DND-41 (cell line): ENCODE data around the gene TBXAS1.

Experiments
- ATAC-seq: fragments of 200-7000 bp; cut with Tn5 transposase; 3 replicates; pipeline ENCODE4 v1.9.1; 2021; ENCODE audit warnings: low read depth; ENCODE audit not compliant: insufficient read depth
- DNase-seq: peaks from one replicate; pipeline ENCODE4 v3.0.0-alpha.2; 2020
- H2AFZ ChIP-seq: 2 replicates; pipeline ENCODE4 v1.6.0; 2012; ENCODE audit warnings: low read depth, low read length
- H3K27ac ChIP-seq: 2 replicates; pipeline ENCODE4 v1.5.1; 2012; ENCODE audit warnings: low read length, inconsistent platforms
- H3K27me3 ChIP-seq: fragments of 200-600 bp; sonication (generic); 2 replicates; pipeline ENCODE4 v1.6.0; 2012; ENCODE audit warnings: low read length, mild to moderate bottlenecking, inconsistent platforms; ENCODE audit not compliant: insufficient read depth, poor library complexity
- H3K36me3 ChIP-seq: 2 replicates; pipeline ENCODE4 v1.5.1; 2012; ENCODE audit warnings: low read length, inconsistent platforms; ENCODE audit not compliant: insufficient read depth
- H3K4me1 ChIP-seq: 2 replicates; pipeline ENCODE4 v1.5.1; 2012; ENCODE audit warnings: mild to moderate bottlenecking, low read length; ENCODE audit not compliant: insufficient read depth
- H3K4me2 ChIP-seq: 2 replicates; pipeline ENCODE4 v1.6.0; 2012; ENCODE audit warnings: mild to moderate bottlenecking, moderate library complexity, low read length, inconsistent platforms; ENCODE audit not compliant: insufficient read depth
- H3K4me3 ChIP-seq, 2 experiments: fragments of 200-600 bp in 1 of 2; shearing (Covaris generic) in 1 of 2; 2 replicates each; pipeline ENCODE4 v1.5.1; 2012 to 2016; ENCODE audit warnings: inconsistent platforms in 2 of 2, low read length in 2 of 2, mild to moderate bottlenecking in 2 of 2, low read depth in 1 of 2, moderate library complexity in 1 of 2
- H3K79me2 ChIP-seq: 2 replicates; pipeline ENCODE4 v1.6.0; 2012; ENCODE audit warnings: low read length, inconsistent platforms; ENCODE audit not compliant: insufficient read depth
- H3K9ac ChIP-seq: 2 replicates; pipeline ENCODE4 v1.6.0; 2012; ENCODE audit warnings: low read depth, mild to moderate bottlenecking, inconsistent platforms, low read length, moderate library complexity
- H3K9me3 ChIP-seq: 2 replicates; pipeline ENCODE4 v1.5.1; 2012; ENCODE audit warnings: low read length, moderate library complexity, mild to moderate bottlenecking, inconsistent platforms; ENCODE audit not compliant: insufficient read depth, severe bottlenecking
- H4K20me1 ChIP-seq: 2 replicates; pipeline ENCODE4 v1.6.0; 2012; ENCODE audit warnings: low read length; ENCODE audit not compliant: insufficient read depth
- EZH2 ChIP-seq: IDR thresholded peaks from 3 replicates; pipeline ENCODE4 v1.6.1; 2012; ENCODE audit warnings: borderline replicate concordance, low read depth, mild to moderate bottlenecking, moderate library complexity, low read length, inconsistent platforms; ENCODE audit not compliant: severe bottlenecking
- TF ChIP-seq, protein P1 (sequence below): IDR thresholded peaks from 2 replicates; pipeline ENCODE4 v1.5.1; 2012; ENCODE audit warnings: borderline replicate concordance, low read length, moderate library complexity, mild to moderate bottlenecking; ENCODE audit not compliant: poor library complexity, severe bottlenecking; ENCODE audit errors: extremely low read depth

TBXAS1 gene

DNA sequence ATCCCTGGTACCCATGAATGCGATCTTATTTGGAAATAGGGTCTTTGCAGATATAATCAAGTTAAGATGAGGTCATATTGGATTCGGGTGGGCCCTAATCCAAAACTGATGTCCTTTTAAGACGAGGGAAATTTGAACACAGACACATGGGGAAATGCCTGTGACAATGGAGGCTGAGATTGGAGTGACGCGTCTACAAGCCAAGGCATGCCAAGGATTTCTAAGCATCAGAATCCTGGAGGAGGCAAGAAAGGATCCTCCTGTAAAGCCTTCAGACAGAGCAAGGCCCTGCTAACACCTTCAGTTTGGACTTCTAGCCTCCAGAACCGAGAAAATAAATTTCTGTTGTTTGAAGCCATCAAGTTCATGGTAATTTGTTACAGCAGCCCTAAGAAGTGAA lies 215.2 kb downstream of the TBXAS1 start:
- Histone ChIP-seq H3K9ac (no peak overlapping the region), H3K27ac (no peak overlapping the region), H4K20me1 (0 out of 2 replicates have a peak, but pooled peaks cover 6% of the 10 kb centered on the region), H3K36me3 (peaks cover 72% of the 10 kb centered on the region), H3K79me2 (no peaks in the 10 kb centered on the region), H3K4me2 (no peak overlapping the region), H3K27me3 (no peaks in the 10 kb centered on the region), H2AFZ (no peak overlapping the region), H3K4me1 (no peaks in the 10 kb centered on the region), H3K9me3 (no peaks in the 10 kb centered on the region), H3K4me3 (no peak overlapping the region)
- DNase-seq (no peak), ATAC-seq (no peak)
- TF ChIP-seq EZH2 = no peak
- TF ChIP-seq, protein P1, sequence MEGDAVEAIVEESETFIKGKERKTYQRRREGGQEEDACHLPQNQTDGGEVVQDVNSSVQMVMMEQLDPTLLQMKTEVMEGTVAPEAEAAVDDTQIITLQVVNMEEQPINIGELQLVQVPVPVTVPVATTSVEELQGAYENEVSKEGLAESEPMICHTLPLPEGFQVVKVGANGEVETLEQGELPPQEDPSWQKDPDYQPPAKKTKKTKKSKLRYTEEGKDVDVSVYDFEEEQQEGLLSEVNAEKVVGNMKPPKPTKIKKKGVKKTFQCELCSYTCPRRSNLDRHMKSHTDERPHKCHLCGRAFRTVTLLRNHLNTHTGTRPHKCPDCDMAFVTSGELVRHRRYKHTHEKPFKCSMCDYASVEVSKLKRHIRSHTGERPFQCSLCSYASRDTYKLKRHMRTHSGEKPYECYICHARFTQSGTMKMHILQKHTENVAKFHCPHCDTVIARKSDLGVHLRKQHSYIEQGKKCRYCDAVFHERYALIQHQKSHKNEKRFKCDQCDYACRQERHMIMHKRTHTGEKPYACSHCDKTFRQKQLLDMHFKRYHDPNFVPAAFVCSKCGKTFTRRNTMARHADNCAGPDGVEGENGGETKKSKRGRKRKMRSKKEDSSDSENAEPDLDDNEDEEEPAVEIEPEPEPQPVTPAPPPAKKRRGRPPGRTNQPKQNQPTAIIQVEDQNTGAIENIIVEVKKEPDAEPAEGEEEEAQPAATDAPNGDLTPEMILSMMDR = no peak

DNA sequence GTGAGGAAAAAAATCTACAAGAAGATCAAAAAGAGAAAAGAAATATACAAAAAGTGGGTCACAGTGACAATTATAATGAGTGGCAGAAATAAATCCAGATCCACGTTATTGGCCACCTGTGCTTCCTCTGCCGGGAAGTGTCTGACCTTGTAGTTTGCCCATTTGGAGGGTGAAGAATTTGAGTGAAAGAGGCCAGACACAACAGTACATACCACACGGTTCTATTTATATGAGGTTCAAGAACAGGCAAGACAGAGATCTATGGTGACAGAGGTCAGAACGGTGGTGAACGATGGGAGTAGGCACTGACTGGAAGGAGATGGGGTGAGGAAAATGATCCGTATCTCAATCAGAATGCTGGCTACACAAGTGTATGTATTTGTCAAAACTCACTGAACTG lies 216.6 kb downstream of the TBXAS1 start:
- Histone ChIP-seq H2AFZ (no peak overlapping the region), H3K27ac (no peak overlapping the region), H3K4me1 (no peaks in the 10 kb centered on the region), H3K9ac (no peak overlapping the region), H3K27me3 (no peaks in the 10 kb centered on the region), H3K36me3 (peaks cover 59% of the 10 kb centered on the region), H3K9me3 (no peaks in the 10 kb centered on the region), H3K79me2 (no peaks in the 10 kb centered on the region), H3K4me3 (no peak overlapping the region), H3K4me2 (no peak overlapping the region), H4K20me1 (0 out of 2 replicates have a peak, but pooled peaks cover 2% of the 10 kb centered on the region)
- TF ChIP-seq EZH2 = no peak
- TF ChIP-seq, protein P1 = no peak
- no peak for ATAC-seq
- DNase-seq = no peak

DNA sequence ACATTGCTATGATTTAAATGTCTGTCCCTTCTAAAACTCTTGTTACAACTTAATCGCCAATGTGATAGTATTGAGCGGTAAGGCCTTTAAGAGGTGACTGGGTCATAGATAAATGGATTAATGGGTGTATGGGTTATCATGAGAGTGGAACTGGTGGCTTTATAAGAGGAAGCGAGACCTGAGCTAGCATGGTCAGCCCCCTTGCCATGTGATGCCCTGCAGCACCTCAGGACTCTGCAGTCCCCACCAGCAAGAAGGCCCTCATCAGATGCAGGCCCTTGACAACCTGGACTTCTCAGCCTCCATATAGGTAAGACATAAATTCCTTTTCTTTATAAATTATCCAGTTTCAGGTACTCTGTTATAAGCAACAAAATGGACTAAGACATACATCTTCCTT lies 218.1 kb downstream of the TBXAS1 start:
- no peak for ATAC-seq
- Histone ChIP-seq H3K27me3 (no peaks in the 10 kb centered on the region), H3K27ac (no peak overlapping the region), H3K4me2 (no peak overlapping the region), H3K9ac (no peak overlapping the region), H3K9me3 (no peaks in the 10 kb centered on the region), H4K20me1 (no peaks in the 10 kb centered on the region), H3K79me2 (no peaks in the 10 kb centered on the region), H2AFZ (no peak overlapping the region), H3K4me1 (no peaks in the 10 kb centered on the region), H3K36me3 (peaks cover 52% of the 10 kb centered on the region), H3K4me3 (no peak overlapping the region)
- TF ChIP-seq, protein P1 = no peak
- no peak for TF ChIP-seq EZH2
- no peak for DNase-seq

DNA sequence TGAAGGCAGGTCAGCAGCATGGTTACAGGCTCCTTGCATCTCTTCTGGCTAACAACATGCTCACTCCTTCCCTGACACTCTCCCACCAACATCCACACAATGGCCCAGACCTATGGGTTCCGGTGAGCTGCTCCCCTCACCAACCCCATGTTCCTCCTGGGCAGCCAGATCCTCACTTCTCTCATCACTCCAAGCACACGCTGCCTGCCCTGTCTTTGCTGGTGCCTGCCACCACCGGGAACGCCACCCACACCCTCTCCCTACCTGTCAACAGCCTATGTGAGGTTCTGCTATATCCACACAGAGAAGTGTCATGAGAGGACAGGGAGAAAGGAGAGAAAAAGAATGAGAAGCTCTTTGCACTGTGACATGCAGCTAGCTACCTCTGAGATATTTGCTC lies 219.1 kb downstream of the TBXAS1 start:
- no peak overlapping the region for H3K9ac ChIP-seq
- no peaks in the 10 kb centered on the region for H3K79me2 ChIP-seq
- TF ChIP-seq, protein P1 = no peak
- TF ChIP-seq EZH2 = no peak
- no peak overlapping the region for H3K4me3 ChIP-seq
- H4K20me1 ChIP-seq = no peaks in the 10 kb centered on the region
- no peak overlapping the region for H2AFZ ChIP-seq
- no peaks in the 10 kb centered on the region for H3K4me1 ChIP-seq
- no peaks in the 10 kb centered on the region for H3K27me3 ChIP-seq
- H3K9me3 ChIP-seq = no peaks in the 10 kb centered on the region
- no peak for DNase-seq
- no peak overlapping the region for H3K4me2 ChIP-seq
- ATAC-seq = no peak
- no peak overlapping the region for H3K27ac ChIP-seq
- peaks cover 54% of the 10 kb centered on the region for H3K36me3 ChIP-seq
